GM18499 (cell line): ENCODE results near the gene PPP2CA.
"Not testable (repeated sequence)": the region's sequence is repeated elsewhere in the genome, so short reads cannot be mapped to it uniquely, and the experiment has no call there.

Experiments
- ATAC-seq: cut with Tn5 transposase; IDR thresholded peaks from one replicate; pipeline ENCODE4 v1.9.1; 2021; ENCODE audit warnings: moderate number of reproducible peaks; ENCODE audit not compliant: insufficient read depth, unreplicated experiment

The PPP2CA gene

DNA sequence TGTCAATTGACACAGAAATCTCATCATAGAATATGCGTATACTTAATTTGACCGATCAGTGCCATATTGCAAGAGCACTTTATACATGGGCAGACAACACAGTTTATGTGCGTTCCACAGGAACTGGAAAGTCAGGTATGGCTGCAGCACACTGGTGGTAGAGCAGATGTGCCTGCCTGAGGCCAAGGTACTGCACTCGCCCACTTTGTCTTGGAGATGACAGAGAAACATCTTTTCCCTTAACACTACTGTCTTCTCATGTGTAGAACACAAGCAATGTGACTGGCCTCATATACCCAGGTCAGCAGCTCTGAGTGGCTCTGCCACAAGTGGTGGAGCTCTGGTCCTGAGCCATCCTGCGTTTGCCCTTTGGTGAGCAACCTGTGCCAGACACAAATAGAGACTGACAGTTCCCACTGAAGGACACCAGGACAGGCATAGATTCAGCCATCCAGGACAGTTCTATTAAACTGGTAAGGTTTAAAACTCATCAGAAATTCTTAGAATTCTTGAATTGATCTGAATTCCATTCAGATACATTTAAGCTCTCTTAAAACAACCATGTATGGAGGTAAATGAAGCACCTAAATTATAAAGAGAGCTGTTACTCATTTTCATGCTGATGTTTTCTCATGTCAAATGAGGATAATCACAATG, 21.0 kb upstream of the PPP2CA start:
- ATAC-seq = no peak

DNA sequence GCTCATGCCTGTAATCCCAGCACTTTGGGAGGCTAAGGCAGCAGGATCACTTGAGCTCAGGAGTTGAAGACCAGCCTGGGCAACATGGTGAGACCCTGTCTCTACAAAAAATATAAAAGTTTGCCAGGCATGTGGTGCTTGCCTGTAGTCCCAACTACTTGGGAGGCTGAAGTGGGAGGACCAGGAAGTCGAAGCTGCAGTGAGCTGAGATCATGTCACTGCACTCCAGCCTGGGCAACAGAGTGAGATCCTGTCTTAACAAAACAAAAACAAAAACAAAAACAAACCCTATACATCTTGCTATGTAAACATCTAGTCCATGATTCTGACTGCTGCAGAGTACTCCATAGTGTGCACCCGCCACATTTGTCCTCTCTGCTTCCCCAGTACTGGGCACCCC, 19.8 kb upstream of the PPP2CA start:
- ATAC-seq = no peak

DNA sequence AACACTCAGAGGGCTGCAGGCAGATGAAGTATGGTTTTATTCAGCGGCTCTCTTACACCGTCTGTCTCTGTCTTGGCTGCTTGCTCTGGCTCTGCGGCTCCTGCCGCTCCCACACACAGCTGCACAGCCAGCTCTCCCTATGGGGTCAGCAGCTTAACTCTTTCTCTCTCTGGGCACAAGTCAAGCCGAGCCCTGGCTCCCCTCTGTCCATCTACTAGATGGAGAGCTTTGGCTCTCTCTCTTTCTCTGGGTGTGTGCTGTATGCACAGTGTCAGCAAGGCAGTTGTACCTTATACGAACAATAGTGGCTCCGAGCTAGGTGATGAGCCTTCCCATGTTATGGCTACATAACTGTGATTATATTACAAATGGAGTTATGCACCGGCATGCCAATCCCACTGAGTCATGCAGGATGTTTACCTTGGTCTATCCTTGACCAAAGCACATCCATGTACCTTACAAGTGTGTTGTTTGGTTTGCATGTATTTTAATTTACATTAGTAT, 19.3 kb upstream of the PPP2CA start:
- ATAC-seq = no peak

DNA sequence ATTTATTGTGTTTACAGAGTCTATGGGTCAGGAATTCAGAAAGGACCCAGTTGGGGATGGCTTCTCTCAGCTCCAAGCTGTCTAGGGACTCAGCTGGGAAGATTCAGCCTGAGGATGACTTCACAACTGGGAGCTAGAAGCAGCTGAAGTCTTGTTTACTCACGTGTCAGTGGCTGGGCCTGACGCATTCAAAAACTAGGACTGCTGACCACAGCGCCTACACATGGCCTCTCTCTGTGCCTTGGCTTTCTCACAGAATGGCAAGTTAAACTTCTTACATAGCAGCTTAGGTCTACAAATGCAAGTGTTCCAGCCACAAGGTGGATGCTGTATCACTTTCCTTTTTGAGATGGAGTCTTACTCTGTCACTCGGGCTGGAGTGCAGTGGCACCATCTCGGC, 16.3 kb upstream of the PPP2CA start:
- ATAC-seq = no peak

DNA sequence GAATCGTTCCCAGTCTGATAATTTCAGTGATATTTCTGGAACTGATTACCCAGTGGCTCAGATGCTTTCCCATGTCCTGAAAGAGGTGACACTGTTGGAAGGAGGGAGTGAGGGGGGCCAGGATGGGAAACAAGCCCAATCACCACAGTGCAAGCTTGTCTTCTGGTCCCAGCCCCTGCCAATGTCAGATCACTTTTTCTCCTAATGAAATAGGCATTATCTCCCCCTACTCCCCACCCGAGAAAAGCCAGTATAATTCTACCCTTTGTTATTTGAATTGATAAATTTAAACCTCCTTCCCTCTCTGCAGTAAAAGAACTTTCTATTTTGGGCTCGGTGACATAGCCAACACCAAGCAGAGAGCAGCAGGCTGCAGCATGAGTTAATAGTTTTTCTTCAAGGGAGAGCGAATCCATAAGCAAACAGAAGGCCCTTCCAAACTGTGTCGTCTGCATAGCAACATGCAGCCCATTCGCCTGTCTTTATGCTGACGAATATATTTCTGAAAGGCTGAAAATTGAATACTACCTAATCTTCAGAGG, 14.6 kb upstream of the PPP2CA start:
- ATAC-seq = no peak

DNA sequence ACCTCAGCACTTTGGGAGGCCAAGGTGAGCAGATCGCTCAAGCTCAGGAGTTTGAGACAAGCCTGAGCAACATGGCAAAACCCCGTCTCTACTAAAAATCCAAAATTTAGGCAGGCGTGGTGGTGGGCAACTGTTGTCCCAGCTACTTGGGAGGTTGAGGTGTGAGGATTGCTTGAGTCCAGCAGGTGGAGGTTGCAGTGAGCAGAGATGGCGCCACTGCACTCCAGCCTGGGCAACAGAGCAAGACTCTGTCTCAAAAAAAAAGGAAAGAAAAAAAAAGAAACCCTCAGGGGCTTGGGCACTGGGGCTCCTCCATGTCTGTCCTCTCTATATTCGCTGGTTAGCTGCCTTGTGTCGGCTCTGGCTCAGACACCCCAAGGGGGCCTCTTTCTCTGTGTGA, 10.9 kb upstream of the PPP2CA start:
- no peak for ATAC-seq

DNA sequence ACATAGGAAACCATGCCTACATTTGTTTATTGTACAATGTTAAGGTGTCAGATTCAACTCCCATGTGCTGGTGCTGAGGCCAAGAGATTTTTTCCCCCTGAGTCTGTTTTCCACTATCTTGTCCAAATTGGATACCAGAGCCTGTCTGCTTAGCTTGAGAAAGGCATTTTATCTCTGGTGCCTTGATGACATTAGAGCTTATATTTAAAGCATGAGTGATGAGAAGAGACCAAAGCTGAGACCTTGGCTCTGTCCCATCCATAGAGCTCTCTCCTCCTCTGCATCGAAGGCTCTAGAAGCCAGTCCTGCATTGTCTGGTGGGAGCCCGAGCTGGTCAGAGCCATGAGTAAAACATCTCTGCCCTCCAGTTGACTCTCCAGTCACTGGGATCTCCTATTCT, 10.4 kb upstream of the PPP2CA start:
- no peak for ATAC-seq

DNA sequence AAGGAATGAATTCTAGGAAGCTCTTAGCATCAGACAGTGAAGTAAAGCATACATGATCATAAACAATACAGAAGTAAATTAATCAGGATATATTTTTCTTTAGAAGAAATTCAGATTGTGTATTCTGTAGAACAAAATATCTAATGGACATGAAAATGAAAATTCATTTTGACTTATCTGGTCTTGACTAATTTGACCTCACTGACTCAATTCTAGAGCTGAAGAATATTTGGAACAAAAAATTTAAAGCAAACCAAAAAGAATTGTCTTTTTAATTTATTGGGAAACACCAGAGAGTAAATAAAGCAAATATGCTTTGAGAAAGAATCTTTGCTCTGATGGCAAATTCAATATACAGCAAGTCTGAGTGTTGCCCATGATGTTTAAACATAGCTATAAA, 2.8 kb upstream of the PPP2CA start:
- ATAC-seq = no peak

DNA sequence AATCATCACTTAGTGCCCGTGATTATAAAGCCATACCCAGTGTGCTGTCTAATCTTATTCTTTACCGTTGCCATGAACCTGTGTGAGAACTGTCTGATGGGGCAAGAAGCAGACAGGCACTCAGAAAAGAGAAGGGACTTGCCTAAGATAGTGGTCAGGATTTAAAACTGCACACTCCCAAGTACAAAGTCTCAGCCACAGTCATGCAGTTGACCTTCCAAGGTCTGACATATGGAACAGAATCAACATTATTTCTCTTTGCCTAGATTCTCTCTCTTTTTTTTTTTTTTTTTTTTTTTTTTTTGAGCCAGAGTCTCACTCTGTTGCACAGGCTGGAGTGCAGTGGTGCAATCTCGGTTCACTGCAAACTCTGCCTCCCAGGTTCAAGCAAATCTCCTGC, 1.9 kb upstream of the PPP2CA start:
- ATAC-seq = no peak

DNA sequence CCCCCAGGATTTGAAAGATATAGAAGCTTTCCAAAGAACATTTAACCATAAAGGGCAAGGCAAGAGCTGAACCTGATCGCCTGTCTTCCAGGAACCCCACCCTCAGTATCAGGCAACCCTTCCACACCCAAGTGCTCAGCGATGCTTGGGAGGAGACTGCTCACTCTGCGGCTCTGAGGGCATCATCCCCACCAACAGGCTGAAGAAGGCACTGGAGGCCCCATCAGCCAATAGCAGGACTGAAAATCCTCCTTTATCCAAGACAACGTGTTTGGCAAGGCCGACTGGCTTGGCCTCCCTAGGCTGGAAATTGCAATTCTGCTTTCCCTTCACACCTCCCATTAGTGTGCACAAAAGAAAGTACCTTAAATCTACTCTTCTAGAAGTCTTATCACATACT, 1.4 kb upstream of the PPP2CA start:
- no peak for ATAC-seq

DNA sequence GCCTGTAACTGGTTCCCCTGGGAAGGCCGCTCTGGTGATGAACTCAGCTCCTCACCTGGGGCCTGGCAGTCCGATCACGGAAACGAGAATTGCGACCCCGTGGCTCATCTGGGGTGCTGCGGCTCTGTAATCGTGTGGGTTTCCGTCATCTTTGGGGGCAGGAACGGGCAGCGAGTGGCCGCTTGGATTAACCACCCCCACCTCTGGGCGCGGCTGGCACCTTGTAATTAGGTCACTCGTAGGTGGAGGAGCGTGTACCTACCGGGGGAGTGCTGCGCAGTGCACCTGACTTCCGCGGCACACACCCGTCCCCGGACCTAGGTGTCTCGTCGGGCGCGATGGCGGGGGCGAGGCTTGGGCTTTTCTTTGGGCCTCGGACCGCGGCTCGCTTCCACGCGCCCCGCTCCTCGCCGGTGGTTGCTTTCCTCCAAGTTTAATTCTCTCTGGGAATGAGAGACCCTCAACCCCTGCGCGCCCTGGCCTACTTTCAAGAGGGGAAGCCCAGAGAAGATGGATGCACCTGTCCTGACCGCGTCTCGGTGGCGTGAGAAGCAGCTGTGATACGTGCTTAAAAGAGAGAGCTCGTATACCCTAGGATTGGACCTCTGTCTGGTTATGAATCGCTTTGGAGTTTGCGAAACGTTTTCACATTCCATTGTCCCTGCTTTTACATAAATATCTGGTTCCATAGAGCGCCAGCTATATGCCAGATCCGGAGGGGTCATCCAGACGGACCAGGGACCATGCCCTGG, 744 bp upstream of the PPP2CA start:
- peak; percentile 7 for ATAC-seq

DNA sequence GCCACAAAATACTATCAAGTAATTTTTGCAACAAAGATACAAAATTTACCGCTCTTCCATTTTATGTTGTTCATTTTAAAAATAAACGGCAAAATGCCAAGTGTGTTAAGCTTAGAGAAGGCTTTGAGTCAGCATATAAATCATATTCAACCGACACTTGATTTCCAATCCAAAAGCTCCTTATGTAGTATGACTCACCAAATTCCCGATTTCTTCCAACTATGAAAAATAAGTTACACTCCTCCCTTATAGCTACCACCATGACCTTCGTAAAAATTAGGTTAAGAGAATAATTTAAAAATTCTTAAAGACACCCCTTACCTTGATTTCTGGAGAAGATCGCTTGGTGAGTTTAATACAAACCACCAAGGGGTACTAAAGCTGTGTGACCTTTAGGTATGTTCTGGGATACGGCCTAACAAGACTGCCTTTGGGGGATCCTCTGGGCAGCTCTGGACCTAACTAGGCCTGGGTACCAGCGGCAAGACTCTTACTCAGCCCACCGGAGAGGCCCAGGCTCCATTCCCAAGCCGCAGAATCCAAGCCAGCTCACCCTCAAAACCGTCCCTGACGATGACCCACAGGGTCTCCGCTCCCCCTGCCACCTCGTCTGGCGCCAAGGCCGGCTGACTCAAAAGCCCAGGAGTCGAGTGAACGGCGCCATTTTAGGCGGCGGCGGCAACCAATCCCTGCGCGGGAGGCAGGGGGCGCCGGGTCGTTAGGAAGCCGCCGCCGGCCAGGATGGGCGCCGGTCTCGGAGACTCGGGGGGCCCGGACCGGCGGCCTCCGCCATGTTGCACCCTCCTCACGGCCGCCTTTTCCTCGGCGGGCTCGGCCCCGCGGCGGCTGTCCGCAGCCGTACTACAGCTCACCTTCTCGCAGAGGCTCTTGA, 739 bp downstream of the PPP2CA start:
- peak; percentile 17 for ATAC-seq

DNA sequence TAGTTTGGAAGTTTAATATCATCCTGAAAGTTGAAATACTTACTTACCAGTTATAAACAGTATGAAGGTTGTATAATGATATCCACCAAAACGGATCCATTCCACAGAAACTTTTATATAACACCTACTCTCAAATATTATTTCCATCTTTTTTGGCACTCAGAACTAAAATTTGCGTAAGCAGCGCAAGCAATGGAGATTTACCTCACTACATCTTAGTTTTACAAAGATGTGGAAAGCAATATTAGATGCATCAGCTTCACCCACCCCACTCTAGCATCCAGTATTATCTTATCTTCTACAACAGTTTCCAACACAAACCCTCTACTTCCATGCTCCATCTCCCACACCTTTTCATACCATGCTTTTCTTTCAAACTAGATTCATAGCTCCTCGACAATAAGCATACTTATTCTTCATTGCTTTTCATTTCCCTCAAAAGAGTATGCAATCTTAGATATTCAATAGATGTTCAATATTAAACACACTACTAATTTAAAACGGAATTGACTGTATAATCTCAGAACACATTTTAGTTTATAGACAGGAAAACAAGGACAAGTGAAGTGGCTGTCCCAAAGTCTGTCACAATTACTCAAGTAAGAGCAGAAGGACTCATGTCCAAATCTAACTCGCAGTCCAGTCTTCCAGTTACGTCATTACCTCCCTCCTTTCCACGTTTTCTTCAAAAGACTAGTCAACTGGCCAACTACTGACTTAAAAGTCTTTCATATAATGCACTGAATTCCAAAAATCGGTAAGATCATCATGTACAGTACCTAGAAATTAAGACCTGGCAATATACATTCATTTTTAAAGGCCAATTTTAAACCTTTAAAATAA, 2.2 kb downstream of the PPP2CA start:
- no peak for ATAC-seq

DNA sequence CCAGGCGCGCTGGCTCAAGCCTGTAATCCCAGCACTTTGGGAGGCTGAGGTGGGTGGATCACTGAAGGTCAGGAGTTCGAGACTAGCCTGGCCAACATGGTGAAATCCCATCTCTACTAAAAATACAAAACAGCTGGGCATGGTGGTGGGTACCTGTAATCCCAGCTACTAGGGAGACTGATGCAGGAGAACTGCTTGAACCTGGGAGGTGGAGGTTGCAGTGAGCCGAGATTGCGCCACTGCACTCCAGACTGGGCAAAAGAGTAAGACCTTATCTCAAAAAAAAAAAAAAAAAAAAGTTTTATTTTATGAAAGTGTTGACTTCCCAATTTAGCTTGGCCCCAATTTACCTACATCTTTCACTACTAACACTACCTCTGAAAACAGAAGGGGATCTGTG, 4.2 kb downstream of the PPP2CA start:
- not testable (repeated sequence) for ATAC-seq

DNA sequence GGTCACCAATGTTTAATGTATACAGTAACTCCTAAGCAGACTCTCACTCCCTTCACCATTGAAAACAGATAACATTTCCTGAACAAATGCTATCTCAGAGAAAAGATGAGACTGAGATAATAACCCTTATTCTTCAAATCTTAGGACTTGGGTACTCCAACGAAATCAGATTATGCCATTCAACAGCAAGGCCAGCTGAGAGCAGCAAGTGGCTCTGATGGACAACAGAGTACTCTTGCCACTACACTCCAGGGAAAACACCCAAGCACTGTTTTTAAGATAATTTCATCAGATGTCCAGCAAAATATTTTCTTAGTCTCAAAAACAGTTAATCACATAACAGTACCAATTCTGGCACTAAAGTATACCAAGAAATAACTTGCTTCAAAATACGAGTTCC, 10.1 kb downstream of the PPP2CA start:
- no peak for ATAC-seq

DNA sequence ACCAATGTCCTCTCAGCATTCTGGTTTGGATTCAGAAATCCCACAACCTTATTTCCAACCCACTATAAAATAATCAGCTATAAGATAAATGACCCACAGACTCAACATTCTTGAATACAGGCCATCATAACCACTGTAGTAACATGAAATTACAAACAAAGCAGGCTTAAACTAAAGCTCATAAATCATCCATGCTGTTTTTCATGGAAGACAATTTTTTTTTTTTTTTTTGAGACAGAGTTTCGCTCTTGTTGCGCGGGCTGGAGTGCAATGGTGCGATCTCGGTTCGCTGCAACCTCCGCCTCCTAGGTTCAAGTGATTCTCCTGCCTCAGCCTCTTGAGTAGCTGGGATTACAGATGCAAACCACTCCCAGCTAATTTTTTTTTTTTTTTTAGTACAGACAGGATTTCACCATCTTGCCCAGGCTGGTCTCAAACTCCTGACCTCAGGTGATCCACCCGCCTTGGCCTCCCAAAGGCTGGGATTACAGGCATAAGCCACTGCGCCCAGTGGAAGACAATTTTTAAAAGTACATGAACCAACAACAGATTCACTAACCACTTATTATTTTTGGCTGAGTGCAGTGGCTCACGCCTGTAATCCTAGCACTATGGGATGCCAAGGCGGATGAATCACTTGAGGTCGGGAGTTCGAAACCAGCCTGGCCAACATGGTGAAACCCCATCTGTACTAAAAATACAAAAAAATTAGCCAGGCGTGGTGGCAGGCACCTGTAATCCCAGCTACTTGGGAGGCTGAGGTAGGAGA, 14.4 kb downstream of the PPP2CA start:
- ATAC-seq = not testable (repeated sequence)

DNA sequence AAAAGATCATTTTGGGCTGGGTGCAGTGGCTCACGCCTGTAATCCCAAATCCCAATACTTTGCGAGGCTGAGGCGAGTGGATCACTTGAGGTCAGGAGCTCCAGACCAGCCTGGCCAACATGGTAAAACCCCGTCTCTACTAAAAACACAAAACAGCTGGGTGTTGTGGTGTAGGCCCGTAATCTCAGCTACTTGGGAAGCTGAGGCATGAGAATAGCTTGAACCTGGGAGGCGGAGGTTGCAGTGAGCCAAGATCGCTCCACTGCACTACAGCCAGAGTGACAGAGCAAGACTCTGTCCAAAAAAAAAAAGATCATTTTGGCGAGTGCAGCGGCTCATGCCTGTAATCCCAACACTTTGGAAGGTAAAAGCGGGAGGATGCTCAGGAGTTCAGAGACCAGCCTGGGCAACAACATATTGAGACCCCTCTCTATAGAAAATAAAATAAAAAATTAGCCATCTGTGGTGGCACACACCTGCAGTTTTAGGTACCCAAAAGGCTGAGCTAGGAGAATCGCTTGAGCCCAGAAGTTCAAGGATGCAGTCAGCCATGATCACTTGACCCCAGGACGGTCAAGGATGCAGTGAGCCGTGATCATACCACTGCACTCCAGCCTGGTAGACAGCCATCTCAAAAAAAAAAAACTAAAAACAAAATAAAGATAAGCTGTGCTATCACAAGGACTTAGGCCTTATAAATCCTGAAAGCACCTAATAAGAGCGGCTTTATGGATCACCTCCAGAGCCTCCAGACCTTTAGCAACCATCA, 16.2 kb downstream of the PPP2CA start:
- ATAC-seq = no peak

DNA sequence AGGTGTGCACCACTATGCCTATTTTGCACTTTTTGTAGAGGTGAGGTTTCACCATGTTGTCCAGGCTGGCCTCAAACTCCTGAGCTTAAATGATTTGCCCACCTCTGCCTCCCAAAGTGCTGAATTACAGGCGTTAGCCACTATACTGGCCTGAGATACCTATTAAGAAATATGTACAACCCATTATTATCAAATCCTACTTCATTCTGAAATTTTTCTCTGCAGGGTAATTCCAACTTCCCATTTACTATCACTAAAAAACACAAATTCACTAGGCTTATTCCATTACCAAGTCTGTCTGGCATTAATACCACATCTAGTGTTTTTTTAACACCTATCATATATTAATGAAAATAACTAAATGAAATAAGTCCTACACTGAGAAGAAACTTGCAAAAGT, 18.2 kb downstream of the PPP2CA start:
- no peak for ATAC-seq
